LNCaP clone FGC (cell line): ENCODE results near the gene CRELD2.

ENCODE experiments used
- DNase-seq: peaks from one replicate; pipeline ENCODE4 v3.0.0-alpha.2; 2011; ENCODE audit warnings: low read depth
- H3K4me3 ChIP-seq: 2 replicates; pipeline ENCODE4 v1.5.1; 2011; ENCODE audit warnings: mild to moderate bottlenecking, low read depth, low read length, control low read depth
- CTCF ChIP-seq: IDR thresholded peaks from 2 replicates; pipeline ENCODE4 v1.5.1; 2012; ENCODE audit warnings: mild to moderate bottlenecking; ENCODE audit not compliant: control insufficient read depth, insufficient read depth; ENCODE audit errors: extremely low read depth

The CRELD2 gene

GRCh38 chr22:49934160-49934890, 15.9 kb downstream of the CRELD2 start:
- H3K4me3 ChIP-seq: no peak overlapping the region
- DNase-seq: no peak

DNA sequence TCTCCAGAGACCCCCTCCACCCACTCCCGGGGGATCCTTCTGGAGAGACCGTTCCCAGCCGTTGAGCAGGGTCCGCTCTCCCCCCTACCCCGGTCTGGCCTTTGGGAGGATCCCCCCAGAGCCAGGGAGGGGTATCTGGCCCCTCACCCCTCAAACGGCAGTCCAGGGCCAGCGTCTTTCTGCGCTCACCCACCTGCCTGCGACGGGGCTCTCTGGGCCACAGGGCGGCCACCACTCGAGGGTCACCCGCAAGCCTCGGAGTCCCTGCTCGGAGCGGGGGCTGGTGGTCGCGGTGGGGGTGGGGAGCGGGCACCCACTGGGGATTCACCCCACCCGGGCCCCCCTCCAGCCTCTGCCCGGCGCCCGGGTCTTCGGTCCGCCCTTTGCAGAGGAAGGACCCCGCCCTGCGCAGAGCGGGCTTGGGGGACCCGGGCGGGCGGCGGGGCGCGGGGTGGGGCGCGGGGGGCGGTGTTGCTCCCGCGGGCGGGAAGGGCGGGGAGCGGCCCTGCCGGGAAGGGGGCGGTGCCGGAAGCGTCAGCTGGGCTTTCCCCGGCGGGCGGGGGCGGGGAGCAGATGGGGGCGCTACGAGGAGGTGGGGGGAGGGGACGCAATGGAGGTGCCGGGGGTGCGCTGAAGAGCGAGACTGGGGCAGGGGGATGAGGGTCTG, 16.6 kb downstream of the CRELD2 start:
- TF ChIP-seq CTCF: no peak
- H3K4me3 ChIP-seq: no peak overlapping the region
- no peak for DNase-seq

More at GRCh38 chr22:49934160-49934890, 15.9 kb downstream of the CRELD2 start:
- TF ChIP-seq CTCF: no peak

GRCh38 chr22:49935561-49935960, 17.1 kb downstream of the CRELD2 start:
- no peak overlapping the region for H3K4me3 ChIP-seq
- no peak for TF ChIP-seq CTCF
- no peak for DNase-seq

DNA sequence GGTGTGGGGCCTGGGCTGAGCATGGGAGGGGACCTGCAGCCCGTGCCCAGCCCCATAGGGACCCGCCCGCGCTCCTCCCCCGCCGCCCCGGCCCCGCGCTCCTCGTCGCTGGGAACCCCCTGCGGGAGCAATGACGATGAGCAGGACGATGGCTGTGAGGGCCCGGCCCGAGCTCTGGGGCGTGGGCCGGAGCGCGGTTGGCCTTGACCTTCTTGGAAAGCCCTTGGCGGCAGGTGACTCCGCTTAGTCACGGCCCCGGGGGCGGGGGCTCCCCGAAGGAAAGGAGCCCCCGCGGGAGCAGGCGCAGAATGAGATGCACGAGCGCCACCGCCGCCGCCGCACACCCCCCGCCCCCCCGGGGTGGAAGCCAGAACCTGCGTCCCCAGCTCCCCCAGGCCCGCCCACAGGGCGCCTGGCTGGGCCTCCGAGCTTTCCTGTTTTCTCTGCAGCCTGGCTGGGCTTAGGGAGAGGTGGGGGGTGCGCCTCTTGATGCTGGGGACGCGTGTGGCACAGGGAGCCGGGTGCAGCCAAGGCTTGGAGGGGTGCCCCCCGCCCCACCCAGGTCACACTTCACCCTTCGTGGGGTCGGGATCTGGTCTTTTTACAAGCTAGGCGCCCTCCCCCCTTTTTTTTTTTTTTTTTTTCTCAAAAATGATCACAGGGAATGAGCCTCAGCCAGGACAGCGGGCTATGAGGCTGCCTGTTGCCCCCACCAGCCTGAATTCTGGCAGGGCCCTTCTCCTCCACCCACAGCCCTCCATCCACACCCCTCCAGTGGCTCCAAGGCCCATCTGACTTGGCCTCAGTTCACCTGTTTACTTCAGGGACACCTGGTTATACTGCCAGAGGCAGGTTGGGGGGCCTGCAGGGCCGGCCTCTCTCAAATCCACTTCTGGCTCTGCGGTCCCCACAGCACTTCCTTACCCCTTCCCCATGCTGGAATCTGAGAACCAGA, 17.9 kb downstream of the CRELD2 start:
- no peak overlapping the region for H3K4me3 ChIP-seq
- no peak for DNase-seq
- TF ChIP-seq CTCF: no peak

- TF ChIP-seq CTCF: no peak
- no peak overlapping the region for H3K4me3 ChIP-seq
- DNase-seq: no peak
Observed at GRCh38 chr22:49936973-49937757, 18.7 kb downstream of the CRELD2 start.
